Measurements from ENCODE around the gene HPCAL1. TPM values are rescaled to one million over a fixed set of nuclear protein-coding genes. Genes with fewer than 3 reads are reported as not detected.

Gene HPCAL1
- total RNA-seq, 1 experiment from 2014 or later, result 165 TPM

- no peak for DNase-seq (ENCODE audit: low read depth)
- in situ Hi-C loops (cut with HindIII; ENCODE audit: low pct_unique_long_range_greater_than_20kb, low sequenced_read_pairs), result no loop called here
Measured at GRCh38 chr2:10338270-10339188, 35.8 kb downstream of the HPCAL1 start.

GRCh38 chr2:10339647-10340592, 37.2 kb downstream of the HPCAL1 start:
- in situ Hi-C loops (cut with HindIII; ENCODE audit: low pct_unique_long_range_greater_than_20kb, low sequenced_read_pairs), result no loop called here
- no peak for DNase-seq (ENCODE audit: low read depth)

GRCh38 chr2:10340593-10340975, 37.9 kb downstream of the HPCAL1 start:
- no peak for DNase-seq (ENCODE audit: low read depth)

GRCh38 chr2:10341193-10341592, 38.5 kb downstream of the HPCAL1 start:
- DNase-seq (ENCODE audit: low read depth), result no peak
- in situ Hi-C loops (cut with HindIII; ENCODE audit: low pct_unique_long_range_greater_than_20kb, low sequenced_read_pairs), result no loop called here

More at GRCh38 chr2:10340593-10340975, 37.9 kb downstream of the HPCAL1 start:
- in situ Hi-C loops (cut with HindIII; ENCODE audit: low pct_unique_long_range_greater_than_20kb, low sequenced_read_pairs), result no loop called here

- in situ Hi-C loops (cut with HindIII; ENCODE audit: low pct_unique_long_range_greater_than_20kb, low sequenced_read_pairs), result no loop called here
- DNase-seq (ENCODE audit: low read depth), result no peak
Measured at GRCh38 chr2:10342245-10342951, 39.7 kb downstream of the HPCAL1 start.

GRCh38 chr2:10343191-10343590, 40.5 kb downstream of the HPCAL1 start:
- in situ Hi-C loops (cut with HindIII; ENCODE audit: low pct_unique_long_range_greater_than_20kb, low sequenced_read_pairs), result no loop called here
- no peak for DNase-seq (ENCODE audit: low read depth)

- in situ Hi-C loops (cut with HindIII; ENCODE audit: low pct_unique_long_range_greater_than_20kb, low sequenced_read_pairs), result no loop called here
- DNase-seq (ENCODE audit: low read depth), result no peak
Measured at GRCh38 chr2:10343658-10344057, 41.0 kb downstream of the HPCAL1 start.

GRCh38 chr2:10344105-10345066, 41.7 kb downstream of the HPCAL1 start:
- in situ Hi-C loops (cut with HindIII; ENCODE audit: low pct_unique_long_range_greater_than_20kb, low sequenced_read_pairs), result no loop called here

GRCh38 chr2:10345126-10345525, 42.4 kb downstream of the HPCAL1 start:
- in situ Hi-C loops (cut with HindIII; ENCODE audit: low pct_unique_long_range_greater_than_20kb, low sequenced_read_pairs), result no loop called here
- DNase-seq (ENCODE audit: low read depth), result no peak

More at GRCh38 chr2:10344105-10345066, 41.7 kb downstream of the HPCAL1 start:
- no peak for DNase-seq (ENCODE audit: low read depth)

GRCh38 chr2:10345813-10346212, 43.1 kb downstream of the HPCAL1 start:
- in situ Hi-C loops (cut with HindIII; ENCODE audit: low pct_unique_long_range_greater_than_20kb, low sequenced_read_pairs), result no loop called here
- DNase-seq (ENCODE audit: low read depth), result no peak

- no peak for DNase-seq (ENCODE audit: low read depth)
- in situ Hi-C loops (cut with HindIII; ENCODE audit: low pct_unique_long_range_greater_than_20kb, low sequenced_read_pairs), result no loop called here
Measured at GRCh38 chr2:10346929-10347561, 44.3 kb downstream of the HPCAL1 start.

GRCh38 chr2:10347562-10347948, 44.9 kb downstream of the HPCAL1 start:
- DNase-seq (ENCODE audit: low read depth), result peak; percentile 38
- in situ Hi-C loops (cut with HindIII; ENCODE audit: low pct_unique_long_range_greater_than_20kb, low sequenced_read_pairs), result no loop called here

GRCh38 chr2:10348891-10349290, 46.2 kb downstream of the HPCAL1 start:
- in situ Hi-C loops (cut with HindIII; ENCODE audit: low pct_unique_long_range_greater_than_20kb, low sequenced_read_pairs), result no loop called here
- DNase-seq (ENCODE audit: low read depth), result no peak

- in situ Hi-C loops (cut with HindIII; ENCODE audit: low pct_unique_long_range_greater_than_20kb, low sequenced_read_pairs), result no loop called here
- DNase-seq (ENCODE audit: low read depth), result no peak
Measured at GRCh38 chr2:10350761-10351160, 48.1 kb downstream of the HPCAL1 start.

- in situ Hi-C loops (cut with HindIII; ENCODE audit: low pct_unique_long_range_greater_than_20kb, low sequenced_read_pairs), result no loop called here
- no peak for DNase-seq (ENCODE audit: low read depth)
Measured at GRCh38 chr2:10352361-10352760, 49.7 kb downstream of the HPCAL1 start.

- DNase-seq (ENCODE audit: low read depth), result no peak
- in situ Hi-C loops (cut with HindIII; ENCODE audit: low pct_unique_long_range_greater_than_20kb, low sequenced_read_pairs), result no loop called here
Measured at GRCh38 chr2:10352972-10353371, 50.3 kb downstream of the HPCAL1 start.

GRCh38 chr2:10353931-10354330, 51.2 kb downstream of the HPCAL1 start:
- in situ Hi-C loops (cut with HindIII; ENCODE audit: low pct_unique_long_range_greater_than_20kb, low sequenced_read_pairs), result no loop called here
- DNase-seq (ENCODE audit: low read depth), result no peak

Data from Caki2 (cell line).